Kidney (tissue), 14 donors: ENCODE results near the gene HSD17B8. TPM values are rescaled to one million over a fixed set of nuclear protein-coding genes. Genes with fewer than 3 reads are reported as not detected.

ENCODE experiments used
- DNase-seq, 5 donors: peaks; one replicate each; pipeline ENCODE4 v3.0.0-alpha.2; 2013 to 2020
- FAIRE-seq: peaks from 2 replicates; lab custom pipeline; 2012; peaks lifted over from hg19 to GRCh38; lab: Jason Lieb, UNC
- H3K27ac ChIP-seq, 2 donors: one replicate each; pipeline ENCODE4 v1.7.0; 2013; ENCODE audit warnings: low read depth in 2 of 2, low read length in 2 of 2, inconsistent platforms in 1 of 2
- H3K27me3 ChIP-seq: one replicate; pipeline ENCODE4 v1.7.1; 2013; ENCODE audit warnings: low read length, inconsistent platforms; ENCODE audit not compliant: control insufficient read depth, insufficient read depth
- H3K36me3 ChIP-seq, 3 donors: one replicate each; pipeline versions ENCODE4 v1.7.0 to v1.7.1; 2013; ENCODE audit warnings: low read length in 3 of 3, control low read depth in 1 of 3, inconsistent platforms in 1 of 3; ENCODE audit not compliant: insufficient read depth in 3 of 3, control insufficient read depth in 2 of 3
- H3K4me1 ChIP-seq, 3 donors: one replicate each; pipeline versions ENCODE4 v1.7.0 to v1.7.1; 2013; ENCODE audit warnings: low read length in 3 of 3, inconsistent platforms in 1 of 3, low read depth in 1 of 3; ENCODE audit not compliant: control insufficient read depth in 2 of 3, insufficient read depth in 2 of 3
- H3K4me3 ChIP-seq, 3 donors: one replicate each; pipeline versions ENCODE4 v1.7.0 to v1.8.1; 2013; ENCODE audit warnings: low read length in 3 of 3, control low read depth in 1 of 3, inconsistent platforms in 1 of 3
- H3K9ac ChIP-seq, 3 donors: one replicate each; pipeline versions ENCODE4 v1.7.0 to v1.7.1; 2013; ENCODE audit warnings: low read length in 3 of 3, control low read depth in 1 of 3, inconsistent platforms in 1 of 3
- H3K9me3 ChIP-seq, 3 donors: one replicate each; pipeline versions ENCODE4 v1.7.0 to v1.7.1; 2013; ENCODE audit warnings: low read length in 3 of 3, control low read depth in 1 of 3, inconsistent platforms in 1 of 3; ENCODE audit not compliant: control insufficient read depth in 2 of 3, insufficient read depth in 1 of 3
- CTCF ChIP-seq: IDR thresholded peaks from 3 replicates; pipeline ENCODE4 v1.5.1; 2012; ENCODE audit warnings: mild to moderate bottlenecking, moderate library complexity, borderline replicate concordance; ENCODE audit not compliant: insufficient read depth; ENCODE audit errors: extremely low read depth
- intact Hi-C: fragments of 100-400 bp; cut with DNase I; formaldehyde crosslinking; loops from one replicate; pipeline ENCODE4 v1.11.1; 2022
- polyA plus RNA-seq: library from polyadenylated mRNA; stranded (reverse); fragments of 350-450 nt; fragmentation: Illumina TruSeq; extraction: RNeasy Lipid Tissue Mini Kit (QIAGEN cat#74804); gene quantifications from one replicate; pipeline ENCODE4 v1.2.3, GENCODE V29; 2014; ENCODE audit warnings: low read depth, low replicate concordance; ENCODE audit not compliant: insufficient read depth
- total RNA-seq: library from RNA; stranded (reverse); fragmentation: NEBNext Ultra II Directional; extraction: Animal tissue kit (Norgen Biotek cat#: 25700); gene quantifications from one replicate; pipeline ENCODE4 v1.2.1, GENCODE V29; 2021
- donor health status: control.
- donor health status: control.
- donor health status: control.
- donor health status: control.
- donor health status: control.
- donor health status: DM: yes; HTN: yes; CAD: no.
- donor health status: Normal renal cell carcinoma (clear cell type).

HSD17B8 gene
- total and polyA plus RNA-seq, 2 donors from 2014 or later: 26.6 to 83.0 TPM

- intact Hi-C loops: no loop called here
- DNase-seq (no peak), FAIRE-seq (no peak)
These were observed 44.4 kb upstream of the HSD17B8 start for GRCh38 chr6:33160096-33160495.

GRCh38 chr6:33160728-33161344 lies 43.6 kb upstream of the HSD17B8 start:
- intact Hi-C loops: no loop called here
- DNase-seq (peak in 1 of 5 donors; percentile 33), FAIRE-seq (no peak)
- Histone ChIP-seq H3K9ac (no peak overlapping the region), H3K27ac (no peak overlapping the region), H3K4me3 (no peak overlapping the region), H3K27me3 (no peaks in the 10 kb centered on the region), H3K36me3 (no peaks in the 10 kb centered on the region), H3K9me3 (no peaks in the 10 kb centered on the region), H3K4me1 (peaks cover 0 to 4% (median 0%) of the 10 kb centered on the region in 3 donors)
- no peak for TF ChIP-seq CTCF

More at GRCh38 chr6:33160096-33160495, 44.4 kb upstream of the HSD17B8 start:
- no peaks in the 10 kb centered on the region for H3K36me3 ChIP-seq
- no peak overlapping the region for H3K9ac ChIP-seq
- H3K9me3 ChIP-seq: no peaks in the 10 kb centered on the region
- H3K4me3 ChIP-seq: no peak overlapping the region
- H3K4me1 ChIP-seq: peaks cover 0 to 4% (median 0%) of the 10 kb centered on the region in 3 donors
- TF ChIP-seq CTCF: no peak
- no peak overlapping the region for H3K27ac ChIP-seq
- H3K27me3 ChIP-seq: no peaks in the 10 kb centered on the region

- DNase-seq: peak; percentile 75 to 91 (median 79)
- Histone ChIP-seq H3K4me3 (peak overlapping the region; percentile 16 to 54 (median 48)), H3K9ac (peak overlapping the region in 2 of 3 donors; percentile 2 to 39), H3K4me1 (peaks cover 0 to 4% (median 0%) of the 10 kb centered on the region in 3 donors), H3K9me3 (no peaks in the 10 kb centered on the region), H3K27me3 (no peaks in the 10 kb centered on the region), H3K27ac (no peak overlapping the region), H3K36me3 (no peaks in the 10 kb centered on the region)
- FAIRE-seq: no peak
- intact Hi-C loops: no loop called here
- peak; percentile 81 for TF ChIP-seq CTCF
These were observed 42.8 kb upstream of the HSD17B8 start for GRCh38 chr6:33161354-33162331.
